AG04449 (cell line): ENCODE results near the gene FUT2.

ENCODE experiments used
- CTCF ChIA-PET: fragments of 350-600 bp; formaldehyde crosslinking; extraction: SDS; loops from one replicate; lab custom pipeline; 2021; ENCODE audit warnings: antibody characterized with exemption; lab: Yijun Ruan, JAX
- POLR2A ChIA-PET: fragments of 400-600, 350-600 bp; formaldehyde crosslinking; extraction: SDS; loops from one replicate; lab custom pipeline; 2020; ENCODE audit warnings: antibody characterized with exemption, inconsistent platforms; lab: Yijun Ruan, JAX
- DNase-seq: peaks from one replicate; pipeline ENCODE4 v3.0.0-alpha.2; 2010; ENCODE audit warnings: low read depth, low spot score
- H3K4me3 ChIP-seq: 2 replicates; pipeline ENCODE4 v1.5.1; 2011; ENCODE audit warnings: low read depth, mild to moderate bottlenecking, control low read depth, low read length
- TF ChIP-seq, protein P1 (sequence below): IDR thresholded peaks from one replicate; pipeline ENCODE4 v1.5.1; 2011; ENCODE audit warnings: mild to moderate bottlenecking, moderate library complexity, low read length, control low read depth, inconsistent platforms; ENCODE audit not compliant: insufficient read depth; ENCODE audit errors: missing control alignments

FUT2 gene

DNA sequence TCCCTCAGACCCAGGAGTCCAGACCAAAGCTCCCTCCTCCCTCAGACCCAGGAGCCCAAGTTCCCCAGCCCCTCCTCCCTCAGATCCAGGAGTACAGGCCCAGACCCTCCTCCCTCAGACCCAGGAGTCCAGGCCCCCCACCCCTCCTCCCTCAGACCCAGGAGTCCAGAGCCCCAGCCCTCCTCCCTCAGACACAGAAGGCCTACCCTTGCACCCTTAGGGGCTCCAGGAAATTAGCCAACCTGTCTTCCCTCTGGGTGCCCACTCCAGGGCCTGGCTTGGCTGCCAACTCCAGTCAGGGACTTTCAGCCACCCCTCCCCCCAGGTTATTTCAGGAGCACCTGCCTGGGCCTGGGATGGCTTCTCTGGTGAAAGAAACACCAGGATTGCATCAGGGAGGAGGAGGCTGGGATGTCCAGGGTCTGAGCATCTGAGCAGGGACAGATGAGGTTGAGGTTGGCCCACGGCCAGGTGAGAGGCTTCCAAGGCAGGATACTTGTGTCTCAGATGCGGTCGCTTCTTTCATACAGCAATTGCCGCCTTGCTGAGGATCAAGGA is 59.4 kb downstream of the FUT2 start, which contains the start of gene FGF21:
Gene FGF21, plus strand, starts transcription at position 441 of the 558 bp plus-strand sequence. CDS start 713 bp downstream, outside the sequence.
- no peak for DNase-seq
- TF ChIP-seq, protein P1, sequence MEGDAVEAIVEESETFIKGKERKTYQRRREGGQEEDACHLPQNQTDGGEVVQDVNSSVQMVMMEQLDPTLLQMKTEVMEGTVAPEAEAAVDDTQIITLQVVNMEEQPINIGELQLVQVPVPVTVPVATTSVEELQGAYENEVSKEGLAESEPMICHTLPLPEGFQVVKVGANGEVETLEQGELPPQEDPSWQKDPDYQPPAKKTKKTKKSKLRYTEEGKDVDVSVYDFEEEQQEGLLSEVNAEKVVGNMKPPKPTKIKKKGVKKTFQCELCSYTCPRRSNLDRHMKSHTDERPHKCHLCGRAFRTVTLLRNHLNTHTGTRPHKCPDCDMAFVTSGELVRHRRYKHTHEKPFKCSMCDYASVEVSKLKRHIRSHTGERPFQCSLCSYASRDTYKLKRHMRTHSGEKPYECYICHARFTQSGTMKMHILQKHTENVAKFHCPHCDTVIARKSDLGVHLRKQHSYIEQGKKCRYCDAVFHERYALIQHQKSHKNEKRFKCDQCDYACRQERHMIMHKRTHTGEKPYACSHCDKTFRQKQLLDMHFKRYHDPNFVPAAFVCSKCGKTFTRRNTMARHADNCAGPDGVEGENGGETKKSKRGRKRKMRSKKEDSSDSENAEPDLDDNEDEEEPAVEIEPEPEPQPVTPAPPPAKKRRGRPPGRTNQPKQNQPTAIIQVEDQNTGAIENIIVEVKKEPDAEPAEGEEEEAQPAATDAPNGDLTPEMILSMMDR: no peak
- POLR2A ChIA-PET: no interaction called here

More for the DNA sequence above, 59.4 kb downstream of the FUT2 start, which contains the start of gene FGF21:
- H3K4me3 ChIP-seq: no peak within 1 kb of the TSS
- CTCF ChIA-PET: no interaction called here
